Spleen (tissue), 11 donors: ENCODE results near the gene TMEM63B. TPM values are rescaled to one million over a fixed set of nuclear protein-coding genes. Genes with fewer than 3 reads are reported as not detected.

Experiments used
- DNase-seq: peaks from one replicate; pipeline ENCODE4 v3.0.0-alpha.2; 2020
- H3K27ac ChIP-seq, 8 donors: fragments of 200-600 bp; sonication (generic) in 7 of 8; 1 replicate in 4 of 8; 2 replicates in 4 of 8; pipeline versions ENCODE4 v1.5.0 to v1.8.0; 2016 to 2021; ENCODE audit warnings: inconsistent platforms in 4 of 8, mild to moderate bottlenecking in 4 of 8, moderate library complexity in 1 of 8
- H3K27me3 ChIP-seq, 7 donors: fragments of 200-600 bp; sonication (generic) in 6 of 7; replicated peaks in 1 of 7; 1 replicate in 4 of 7; 2 replicates in 3 of 7; pipeline versions ENCODE4 v1.5.0 to v1.8.0; 2016 to 2021; ENCODE audit warnings: inconsistent platforms in 3 of 7, mild to moderate bottlenecking in 1 of 7
- H3K36me3 ChIP-seq, 6 donors: fragments of 200-600 bp; sonication (generic) in 5 of 6; 1 replicate in 4 of 6; 2 replicates in 2 of 6; pipeline versions ENCODE4 v1.5.0 to v1.8.0; 2016 to 2021; ENCODE audit warnings: inconsistent platforms in 2 of 6
- H3K4me1 ChIP-seq, 6 donors: fragments of 200-600 bp; sonication (generic) in 5 of 6; 1 replicate in 3 of 6; 2 replicates in 3 of 6; pipeline versions ENCODE4 v1.5.0 to v1.8.0; 2016 to 2021; ENCODE audit warnings: inconsistent platforms in 3 of 6
- H3K4me3 ChIP-seq, 8 donors: fragments of 200-600 bp; sonication (generic) in 7 of 8; 1 replicate in 4 of 8; 2 replicates in 4 of 8; pipeline versions ENCODE4 v1.5.0 to v1.8.0; 2016 to 2021; ENCODE audit warnings: inconsistent platforms in 4 of 8, mild to moderate bottlenecking in 4 of 8, moderate library complexity in 2 of 8
- H3K9me3 ChIP-seq, 8 donors: fragments of 200-600 bp; sonication (generic) in 7 of 8; 1 replicate in 4 of 8; 2 replicates in 4 of 8; pipeline versions ENCODE4 v1.5.0 to v1.8.0; 2016 to 2021; ENCODE audit warnings: inconsistent platforms in 4 of 8
- CTCF ChIP-seq, 11 experiments: fragments of 200-600 bp in 7 of 11; fragments of 450-650 bp in 4 of 11; sonication (generic) in 4 of 11; IDR thresholded peaks in 8 of 11; conservative IDR thresholded peaks in 3 of 11; 1 replicate in 7 of 11; 2 replicates in 4 of 11; pipeline versions ENCODE4 v1.4.0 to v1.8.0; 2016 to 2021; ENCODE audit warnings: antibody characterized with exemption in 11 of 11, inconsistent platforms in 4 of 11, mild to moderate bottlenecking in 1 of 11
- POLR2A ChIP-seq, 3 donors: fragments of 450-650 bp; IDR thresholded peaks; one replicate each; pipeline ENCODE4 v1.5.1; 2017; ENCODE audit warnings: antibody characterized with exemption in 3 of 3, mild to moderate bottlenecking in 1 of 3
- POLR2AphosphoS5 ChIP-seq, 3 donors: sonication (generic); formaldehyde crosslinking; IDR thresholded peaks; one replicate each; pipeline ENCODE4 v1.5.1; 2017; ENCODE audit warnings: antibody characterized with exemption in 3 of 3
- WGBS, 5 donors: extraction: QIAGEN DNeasy Blood & Tissue Kit in 3 of 5; methylation state at CpG; one replicate each; pipeline versions ENCODE4 v1.1.5 to v1.1.7; 2013 to 2018; 5-methylcytosine and 5-hydroxymethylcytosine counted together
- intact Hi-C: fragments of 100-400 bp; cut with DNase I; formaldehyde crosslinking; loops from one replicate; pipeline ENCODE4 v1.15.0; 2023; ENCODE audit warnings: low total_unique reads
- polyA plus RNA-seq, 3 donors: library from polyadenylated mRNA; stranded (reverse); fragments of 200-250 nt; gene quantifications; one replicate each; pipeline ENCODE4 v1.2.1, GENCODE V29; 2013
- total RNA-seq, 7 donors: library from RNA; depleted of rRNA in 3 of 7; stranded (reverse); fragments of >200 nt in 3 of 7; fragmentation: NEBNext Ultra II Directional in 4 of 7; extraction: Animal tissue kit (Norgen Biotek cat#: 25700) in 4 of 7; gene quantifications; one replicate each; pipeline versions ENCODE4 v1.1.0 to v1.2.1, GENCODE V29; 2016 to 2021
- donor health status: healthy with polysubstance abuse.
- donor health status: DM: no; HTN: no; CAD: no; lungs with moderate emphysema.
- donor health status: DM: no; HTN: no; CAD: no.
- donor health status: Bipolar disorder and iron deficiency.
- donor health status: healthy.
- donor health status: DM: no; HTN: no; CAD: no.
- donor health status: DM: yes; HTN: yes; CAD: no.

The TMEM63B gene
- total and polyA plus RNA-seq, 10 donors = 2.8 to 24.8 (median 18.3) TPM

DNA sequence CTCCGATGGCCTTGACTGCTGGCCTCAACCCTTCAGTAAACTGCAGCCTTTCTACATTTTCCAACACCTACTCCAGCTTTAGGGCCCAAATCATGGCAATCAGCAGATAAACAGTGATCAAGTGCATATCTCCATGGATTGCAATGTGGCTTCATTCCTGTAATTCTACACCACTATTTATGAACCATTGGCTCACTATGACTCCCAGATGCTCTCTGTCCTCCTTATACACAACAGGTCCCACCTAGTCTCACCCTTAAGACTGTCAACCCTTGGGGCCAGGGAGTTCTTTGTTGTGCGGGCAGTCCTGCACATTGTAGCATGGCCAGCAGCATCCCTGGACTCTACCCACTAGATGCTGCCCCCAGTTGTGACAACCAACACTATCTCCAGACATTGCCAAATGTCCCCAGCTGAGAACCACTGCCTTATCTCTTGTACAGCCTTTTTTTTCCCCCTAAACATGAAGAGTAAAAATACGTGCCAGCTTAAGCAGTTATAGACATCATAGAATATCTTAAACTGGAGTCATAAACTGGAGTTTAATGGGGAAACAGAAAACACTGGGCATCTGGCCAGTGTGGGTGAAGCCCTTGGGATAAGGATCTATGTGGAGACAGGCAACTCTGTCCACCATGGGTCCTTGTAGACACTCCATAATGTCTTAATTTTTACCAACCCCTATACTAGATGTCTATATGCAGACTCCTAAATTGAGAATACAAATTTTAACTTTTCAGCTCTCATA lies 21.2 kb upstream of the TMEM63B start:
- peak overlapping the region in 1 of 8 donors; percentile 69 for H3K27ac ChIP-seq
- 88 to 97% (median 93%) methylated on average over 3 of the region's 3 CpGs for WGBS, 5 donors
- no peaks in the 10 kb centered on the region for H3K9me3 ChIP-seq
- no peaks in the 10 kb centered on the region for H3K27me3 ChIP-seq
- H3K36me3 ChIP-seq = peaks cover 0 to 82% (median 18%) of the 10 kb centered on the region in 6 donors
- no peak for DNase-seq
- peaks cover 0 to 33% (median 23%) of the 10 kb centered on the region in 6 donors for H3K4me1 ChIP-seq
- intact Hi-C loops = no loop called here
- TF ChIP-seq POLR2A (IDR thresholded peaks at IDR 0.05) (no peak), POLR2AphosphoS5 (IDR thresholded peaks at IDR 0.05) (no peak), CTCF (IDR thresholded peaks at IDR 0.05 in 8 of 11, conservative IDR thresholded peaks at IDR 0.05 in 3 of 11) (no peak)
- H3K4me3 ChIP-seq = no peak overlapping the region

GRCh38 chr6:44107017-44107416 lies 20.3 kb upstream of the TMEM63B start:
- peaks cover 0 to 90% (median 25%) of the 10 kb centered on the region in 6 donors for H3K36me3 ChIP-seq
- WGBS, 5 donors = 87 to 98% (median 94%) methylated on average over 5 of the region's 5 CpGs
- no peaks in the 10 kb centered on the region for H3K9me3 ChIP-seq
- intact Hi-C loops = no loop called here
- no peak overlapping the region for H3K4me3 ChIP-seq
- TF ChIP-seq POLR2A (IDR thresholded peaks at IDR 0.05) (no peak), POLR2AphosphoS5 (IDR thresholded peaks at IDR 0.05) (no peak), CTCF (IDR thresholded peaks at IDR 0.05 in 8 of 11, conservative IDR thresholded peaks at IDR 0.05 in 3 of 11) (no peak)
- H3K27ac ChIP-seq = no peak overlapping the region
- H3K4me1 ChIP-seq = peaks cover 0 to 33% (median 23%) of the 10 kb centered on the region in 6 donors
- DNase-seq = no peak
- H3K27me3 ChIP-seq = no peaks in the 10 kb centered on the region

GRCh38 chr6:44108471-44108870 lies 18.9 kb upstream of the TMEM63B start:
- H3K27me3 ChIP-seq = no peaks in the 10 kb centered on the region
- H3K4me1 ChIP-seq = peaks cover 0 to 36% (median 23%) of the 10 kb centered on the region in 6 donors
- H3K9me3 ChIP-seq = no peaks in the 10 kb centered on the region
- no peak overlapping the region for H3K4me3 ChIP-seq
- WGBS, 5 donors = 0 to 94% (median 85%) methylated on average over 1 of the region's 1 CpG
- no peak for TF ChIP-seq POLR2AphosphoS5 (IDR thresholded peaks at IDR 0.05)
- H3K27ac ChIP-seq = no peak overlapping the region
- peaks cover 0 to 100% (median 37%) of the 10 kb centered on the region in 6 donors for H3K36me3 ChIP-seq
- intact Hi-C loops = no loop called here
- DNase-seq = no peak

GRCh38 chr6:44109212-44109611 lies 18.1 kb upstream of the TMEM63B start:
- intact Hi-C loops = no loop called here
- Histone ChIP-seq H3K27ac (no peak overlapping the region), H3K36me3 (peaks cover 3 to 100% (median 43%) of the 10 kb centered on the region in 6 donors), H3K27me3 (no peaks in the 10 kb centered on the region), H3K4me3 (no peak overlapping the region), H3K4me1 (peaks cover 0 to 36% (median 16%) of the 10 kb centered on the region in 6 donors), H3K9me3 (no peaks in the 10 kb centered on the region)
- WGBS, 5 donors = 75 to 91% (median 84%) methylated on average over 10 of the region's 10 CpGs
- DNase-seq = no peak
- peak in 1 of 3 donors; percentile 28 for TF ChIP-seq POLR2AphosphoS5 (IDR thresholded peaks at IDR 0.05)
- TF ChIP-seq CTCF (IDR thresholded peaks at IDR 0.05 in 8 of 11, conservative IDR thresholded peaks at IDR 0.05 in 3 of 11) = no peak
- no peak for TF ChIP-seq POLR2A (IDR thresholded peaks at IDR 0.05)
